Mesothelial cell of epicardium (in vitro differentiated cells): ENCODE measurements around the gene GPR61. TPM values are rescaled to one million over a fixed set of nuclear protein-coding genes. Genes with fewer than 3 reads are reported as not detected.

ENCODE experiments used
- DNase-seq, 2 experiments: peaks; one replicate each; pipeline ENCODE4 v3.0.0; 2021; ENCODE audit warnings: low spot score in 2 of 2; ENCODE audit not compliant: unreplicated experiment in 2 of 2
- H3K27ac Mint-ChIP-seq: 2 replicates; pipeline ENCODE4 v1.8.0; 2021; ENCODE audit warnings: mixed read lengths
- H3K27me3 Mint-ChIP-seq: 2 replicates; pipeline ENCODE4 v1.8.0; 2021; ENCODE audit warnings: low read depth, mixed read lengths
- H3K36me3 Mint-ChIP-seq: 2 replicates; pipeline ENCODE4 v1.8.0; 2021; ENCODE audit warnings: mixed read lengths
- H3K4me1 Mint-ChIP-seq: 2 replicates; pipeline ENCODE4 v1.8.0; 2021; ENCODE audit warnings: mixed read lengths
- H3K4me3 Mint-ChIP-seq: 2 replicates; pipeline ENCODE4 v1.8.0; 2021; ENCODE audit warnings: mild to moderate bottlenecking, moderate library complexity, mixed read lengths
- H3K9me3 Mint-ChIP-seq: 2 replicates; pipeline ENCODE4 v1.8.0; 2021; ENCODE audit warnings: mixed read lengths
- total RNA-seq: library from RNA; stranded (reverse); gene quantifications from 3 replicates; pipeline ENCODE4 v1.2.1, GENCODE V29; 2021
- TF ChIP-seq, protein P1 (sequence below): fragments of 200-600 bp; sonication (generic); IDR thresholded peaks from one replicate; pipeline ENCODE4 v1.5.0; 2021; ENCODE audit warnings: antibody characterized with exemption; ENCODE audit not compliant: unreplicated experiment

The GPR61 gene
- total RNA-seq, 1 donor from 2014 or later = not detected

DNA sequence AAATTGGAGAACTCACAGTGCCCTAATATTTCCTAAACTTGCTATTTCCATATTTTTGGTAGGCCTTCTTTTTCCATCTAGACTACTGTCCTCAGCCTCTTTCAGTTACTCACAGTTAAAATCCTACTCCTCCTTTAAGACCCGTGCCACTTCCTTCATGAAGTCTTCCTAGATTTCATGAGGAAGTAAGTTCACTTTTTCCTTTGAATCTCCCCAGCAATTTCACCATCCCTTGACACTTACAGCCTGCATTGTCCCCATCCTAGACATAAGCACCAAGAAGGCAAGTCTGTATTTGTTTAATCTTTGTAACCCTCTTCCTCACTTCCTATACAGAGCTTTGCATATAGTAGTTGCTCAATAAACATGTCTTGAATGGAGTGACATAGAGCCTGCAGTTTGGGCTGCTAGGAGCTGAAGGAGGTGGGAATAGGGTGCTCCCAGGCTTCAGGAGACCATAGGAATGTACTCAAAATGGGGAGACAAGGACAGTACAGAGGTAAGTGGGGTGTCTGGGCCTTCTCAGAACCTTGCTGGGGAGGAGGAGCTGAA, 5.3 kb upstream of the GPR61 start:
- Mint-ChIP-seq H3K27me3 (peaks cover 8% of the 10 kb centered on the region), H3K27ac (no peak overlapping the region), H3K36me3 (no peaks in the 10 kb centered on the region), H3K4me3 (no peak overlapping the region), H3K9me3 (no peaks in the 10 kb centered on the region), H3K4me1 (peaks cover 5% of the 10 kb centered on the region)
- TF ChIP-seq, protein P1, sequence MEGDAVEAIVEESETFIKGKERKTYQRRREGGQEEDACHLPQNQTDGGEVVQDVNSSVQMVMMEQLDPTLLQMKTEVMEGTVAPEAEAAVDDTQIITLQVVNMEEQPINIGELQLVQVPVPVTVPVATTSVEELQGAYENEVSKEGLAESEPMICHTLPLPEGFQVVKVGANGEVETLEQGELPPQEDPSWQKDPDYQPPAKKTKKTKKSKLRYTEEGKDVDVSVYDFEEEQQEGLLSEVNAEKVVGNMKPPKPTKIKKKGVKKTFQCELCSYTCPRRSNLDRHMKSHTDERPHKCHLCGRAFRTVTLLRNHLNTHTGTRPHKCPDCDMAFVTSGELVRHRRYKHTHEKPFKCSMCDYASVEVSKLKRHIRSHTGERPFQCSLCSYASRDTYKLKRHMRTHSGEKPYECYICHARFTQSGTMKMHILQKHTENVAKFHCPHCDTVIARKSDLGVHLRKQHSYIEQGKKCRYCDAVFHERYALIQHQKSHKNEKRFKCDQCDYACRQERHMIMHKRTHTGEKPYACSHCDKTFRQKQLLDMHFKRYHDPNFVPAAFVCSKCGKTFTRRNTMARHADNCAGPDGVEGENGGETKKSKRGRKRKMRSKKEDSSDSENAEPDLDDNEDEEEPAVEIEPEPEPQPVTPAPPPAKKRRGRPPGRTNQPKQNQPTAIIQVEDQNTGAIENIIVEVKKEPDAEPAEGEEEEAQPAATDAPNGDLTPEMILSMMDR = no peak
- no peak for DNase-seq

DNA sequence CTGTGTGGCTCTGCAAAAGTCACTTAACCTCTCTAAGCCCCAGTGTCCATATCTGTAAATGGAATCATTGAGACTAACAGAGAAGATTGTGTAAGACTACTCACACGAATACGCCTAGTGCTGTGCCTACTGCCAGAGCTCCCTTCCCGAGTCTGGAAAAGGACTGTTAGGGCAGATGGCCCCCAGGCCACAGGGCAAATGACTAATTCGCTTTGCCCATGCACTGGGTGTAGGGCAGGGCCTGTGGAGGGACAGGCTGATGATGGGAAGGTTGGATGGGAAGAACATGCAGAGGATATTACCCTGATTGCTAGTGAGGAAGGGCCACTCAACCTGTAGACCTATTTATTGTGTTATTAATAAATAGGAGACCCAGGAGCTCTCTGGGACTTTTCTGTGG, 4.2 kb upstream of the GPR61 start:
- no peaks in the 10 kb centered on the region for H3K9me3 Mint-ChIP-seq
- TF ChIP-seq, protein P1 = no peak
- H3K27ac Mint-ChIP-seq = no peak overlapping the region
- H3K4me1 Mint-ChIP-seq = peaks cover 5% of the 10 kb centered on the region
- peaks cover 15% of the 10 kb centered on the region for H3K27me3 Mint-ChIP-seq
- no peak for DNase-seq
- H3K36me3 Mint-ChIP-seq = no peaks in the 10 kb centered on the region
- H3K4me3 Mint-ChIP-seq = no peak overlapping the region

DNA sequence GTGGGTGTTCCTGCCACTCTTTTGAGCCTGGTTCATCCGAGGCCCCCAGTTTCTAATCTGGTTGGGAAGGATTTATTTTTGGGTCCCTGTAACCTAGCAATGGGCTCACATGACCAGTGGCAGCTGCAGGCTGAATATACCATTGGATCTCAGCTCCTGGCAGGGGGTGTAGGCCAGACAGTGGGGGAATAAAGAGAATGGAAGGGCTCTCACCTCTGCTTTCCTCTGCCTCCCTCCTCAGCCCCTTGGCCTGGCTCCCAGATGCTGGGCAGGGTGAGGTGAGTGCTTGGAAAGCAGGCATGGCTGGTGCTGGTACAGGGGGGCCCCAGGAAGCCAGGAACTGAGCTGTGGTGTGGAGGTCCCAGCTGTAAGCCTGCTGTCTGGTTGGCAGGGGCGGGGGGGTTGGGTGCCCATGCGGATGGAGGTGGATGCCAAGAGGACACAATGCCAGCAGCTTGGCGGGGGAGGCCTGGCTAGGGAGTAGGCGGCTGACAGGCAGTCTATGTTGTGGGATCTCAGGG, 3.6 kb upstream of the GPR61 start:
- Mint-ChIP-seq H3K27me3 (peaks cover 19% of the 10 kb centered on the region), H3K27ac (no peak overlapping the region), H3K4me3 (no peak overlapping the region), H3K9me3 (no peaks in the 10 kb centered on the region), H3K36me3 (no peaks in the 10 kb centered on the region), H3K4me1 (peaks cover 5% of the 10 kb centered on the region)
- TF ChIP-seq, protein P1 = no peak
- no peak for DNase-seq

DNA sequence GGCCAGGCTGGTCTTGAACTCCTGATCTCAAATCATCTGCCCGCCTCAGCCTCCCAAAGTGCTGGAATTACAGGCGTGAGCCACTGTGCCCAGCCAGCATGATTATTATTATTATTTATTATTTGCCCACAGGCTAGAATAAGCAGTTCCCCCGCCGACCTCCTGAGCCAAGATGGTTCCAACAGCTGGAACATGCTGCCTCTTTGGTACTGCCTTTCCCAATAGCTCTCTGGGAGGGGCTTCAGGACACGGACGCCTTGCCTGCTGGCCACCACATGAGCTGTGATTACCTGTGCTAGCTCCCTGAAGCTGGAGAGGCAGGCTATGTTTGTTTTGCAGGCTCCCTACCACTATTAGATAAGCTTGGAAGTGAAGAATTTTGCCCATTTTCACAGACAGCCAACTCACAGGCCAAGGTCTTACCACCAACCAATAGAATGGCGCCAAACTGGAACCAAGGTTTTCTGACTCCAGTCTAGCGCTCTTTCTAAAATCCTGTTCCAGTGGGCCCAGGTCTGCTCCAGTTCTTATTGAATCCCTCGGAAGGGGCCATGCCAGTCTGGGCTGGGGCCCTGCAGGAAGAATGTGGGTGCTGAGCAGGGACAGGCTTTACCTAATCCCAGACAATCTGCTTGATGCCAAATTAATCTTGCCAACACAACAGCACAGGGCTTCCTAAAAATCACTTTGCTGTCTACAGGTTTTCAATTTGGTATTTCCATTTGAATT, 2.1 kb upstream of the GPR61 start:
- Mint-ChIP-seq H3K4me1 (peaks cover 2% of the 10 kb centered on the region), H3K4me3 (no peak overlapping the region), H3K9me3 (no peaks in the 10 kb centered on the region), H3K27ac (no peak overlapping the region), H3K36me3 (no peaks in the 10 kb centered on the region), H3K27me3 (peaks cover 35% of the 10 kb centered on the region)
- TF ChIP-seq, protein P1 = no peak
- DNase-seq = no peak

- DNase-seq = no peak
- H3K27ac Mint-ChIP-seq = no peak overlapping the region
- TF ChIP-seq, protein P1 = no peak
These were observed 681 bp upstream of the GPR61 start for GRCh38 chr1:109538827-109539555.

More at GRCh38 chr1:109538827-109539555, 681 bp upstream of the GPR61 start:
- peaks cover 37% of the 10 kb centered on the region for H3K27me3 Mint-ChIP-seq
- no peaks in the 10 kb centered on the region for H3K4me1 Mint-ChIP-seq
- no peak overlapping the region for H3K4me3 Mint-ChIP-seq
- H3K9me3 Mint-ChIP-seq = no peaks in the 10 kb centered on the region
- no peaks in the 10 kb centered on the region for H3K36me3 Mint-ChIP-seq
